Measurements from ENCODE around the gene DGKH.

DNA sequence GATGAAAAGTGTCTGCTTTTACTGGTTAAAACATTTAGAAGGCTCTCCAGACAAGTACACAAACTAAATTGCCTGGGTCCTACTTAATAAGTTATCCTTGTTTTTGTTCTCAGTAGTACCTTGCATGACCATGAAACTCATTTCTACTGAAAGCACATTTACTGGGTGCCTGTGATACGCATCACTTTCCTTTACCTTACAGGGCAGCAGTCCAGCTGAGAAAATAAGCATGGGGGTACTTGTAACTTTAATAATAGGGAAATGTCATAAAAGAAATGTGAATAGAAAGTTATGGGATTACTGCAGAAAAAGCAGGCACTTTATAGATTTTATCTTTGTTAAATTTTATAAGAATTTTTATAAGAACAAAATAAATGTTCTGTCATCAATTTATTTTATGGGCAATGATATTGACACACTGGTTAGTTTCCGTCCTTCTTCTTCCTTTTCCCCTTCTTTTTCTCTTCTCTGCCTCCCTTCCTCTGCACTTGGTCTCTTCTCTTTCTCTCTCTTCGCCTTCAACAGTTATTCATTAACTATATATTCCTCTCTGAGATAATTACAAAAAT, 116.2 kb downstream of the DGKH start:
- TF ChIP-seq POLR2A (IDR thresholded peaks at IDR 0.05; ENCODE audit: low read depth, low read length) (no peak), POLR2AphosphoS5 (IDR thresholded peaks at IDR 0.05; ENCODE audit: low read depth, low read length) (no peak)
